ENCODE results near the gene LPCAT1. TPM values are rescaled to one million over a fixed set of nuclear protein-coding genes. Genes with fewer than 3 reads are reported as not detected.

LPCAT1 gene
- total RNA-seq, 4 donors from 2014 or later, result 18.9 to 47.5 (median 29.2) TPM

GRCh38 chr5:1439388-1440097 is 84.2 kb downstream of the LPCAT1 start:
- no peak for TF ChIP-seq CTCF (IDR thresholded peaks at IDR 0.05; ENCODE audit: low read depth)

- no peak for TF ChIP-seq CTCF (IDR thresholded peaks at IDR 0.05; ENCODE audit: low read depth)
Measured at GRCh38 chr5:1438871-1439270, 84.9 kb downstream of the LPCAT1 start.

- TF ChIP-seq CTCF (IDR thresholded peaks at IDR 0.05; ENCODE audit: low read depth), result no peak
Measured at GRCh38 chr5:1437876-1438559, 85.7 kb downstream of the LPCAT1 start.

GRCh38 chr5:1437226-1437829 is 86.4 kb downstream of the LPCAT1 start:
- no peak for TF ChIP-seq CTCF (IDR thresholded peaks at IDR 0.05; ENCODE audit: low read depth)

- TF ChIP-seq CTCF (IDR thresholded peaks at IDR 0.05; ENCODE audit: low read depth), result no peak
Measured at GRCh38 chr5:1436681-1437080, 87.1 kb downstream of the LPCAT1 start.

GRCh38 chr5:1436036-1436435 is 87.7 kb downstream of the LPCAT1 start:
- TF ChIP-seq CTCF (IDR thresholded peaks at IDR 0.05; ENCODE audit: low read depth), result no peak

GRCh38 chr5:1435369-1435768 is 88.4 kb downstream of the LPCAT1 start:
- no peak for TF ChIP-seq CTCF (IDR thresholded peaks at IDR 0.05; ENCODE audit: low read depth)
